ENCODE data around the gene CHRM1.

The CHRM1 gene

DNA sequence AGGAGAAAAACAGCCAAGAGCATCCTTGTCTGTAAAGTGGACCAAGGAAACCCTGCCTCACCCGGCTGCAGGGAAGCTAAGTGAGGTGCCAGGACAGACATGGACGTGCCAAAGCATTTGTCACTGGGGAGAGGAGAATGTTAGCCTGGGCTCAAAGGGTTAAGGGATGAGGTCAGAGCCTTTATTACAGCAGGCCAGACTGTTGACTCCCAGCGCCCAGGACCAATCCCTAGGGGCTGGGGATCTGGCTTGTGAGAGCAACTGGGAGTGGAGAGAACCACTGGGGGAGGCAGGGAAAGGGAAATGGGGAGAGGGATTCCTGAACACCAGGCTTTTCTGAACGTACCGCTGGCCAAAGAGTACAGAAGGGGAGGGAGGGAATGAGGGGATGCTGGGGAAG lies 2.6 kb downstream of the CHRM1 start:
- no peak overlapping the region for H3K4me3 ChIP-seq (ENCODE audit: low read depth, low read length)
- TF ChIP-seq, protein P1, sequence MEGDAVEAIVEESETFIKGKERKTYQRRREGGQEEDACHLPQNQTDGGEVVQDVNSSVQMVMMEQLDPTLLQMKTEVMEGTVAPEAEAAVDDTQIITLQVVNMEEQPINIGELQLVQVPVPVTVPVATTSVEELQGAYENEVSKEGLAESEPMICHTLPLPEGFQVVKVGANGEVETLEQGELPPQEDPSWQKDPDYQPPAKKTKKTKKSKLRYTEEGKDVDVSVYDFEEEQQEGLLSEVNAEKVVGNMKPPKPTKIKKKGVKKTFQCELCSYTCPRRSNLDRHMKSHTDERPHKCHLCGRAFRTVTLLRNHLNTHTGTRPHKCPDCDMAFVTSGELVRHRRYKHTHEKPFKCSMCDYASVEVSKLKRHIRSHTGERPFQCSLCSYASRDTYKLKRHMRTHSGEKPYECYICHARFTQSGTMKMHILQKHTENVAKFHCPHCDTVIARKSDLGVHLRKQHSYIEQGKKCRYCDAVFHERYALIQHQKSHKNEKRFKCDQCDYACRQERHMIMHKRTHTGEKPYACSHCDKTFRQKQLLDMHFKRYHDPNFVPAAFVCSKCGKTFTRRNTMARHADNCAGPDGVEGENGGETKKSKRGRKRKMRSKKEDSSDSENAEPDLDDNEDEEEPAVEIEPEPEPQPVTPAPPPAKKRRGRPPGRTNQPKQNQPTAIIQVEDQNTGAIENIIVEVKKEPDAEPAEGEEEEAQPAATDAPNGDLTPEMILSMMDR (IDR thresholded peaks at IDR 0.05; ENCODE audit: insufficient read depth, low read length, missing control alignments) = no peak
- DNase-seq (ENCODE audit: low read depth, low spot score) = no peak
- ChIA-PET CTCF (interaction anchor here (1.6 to 12.0 kb wide), 3 partner anchors 13 to 108 kb away, joined by 5 to 150 read pairs (median 5); no protein-coding TSS in a partner anchor), POLR2A (no interaction called here)

DNA sequence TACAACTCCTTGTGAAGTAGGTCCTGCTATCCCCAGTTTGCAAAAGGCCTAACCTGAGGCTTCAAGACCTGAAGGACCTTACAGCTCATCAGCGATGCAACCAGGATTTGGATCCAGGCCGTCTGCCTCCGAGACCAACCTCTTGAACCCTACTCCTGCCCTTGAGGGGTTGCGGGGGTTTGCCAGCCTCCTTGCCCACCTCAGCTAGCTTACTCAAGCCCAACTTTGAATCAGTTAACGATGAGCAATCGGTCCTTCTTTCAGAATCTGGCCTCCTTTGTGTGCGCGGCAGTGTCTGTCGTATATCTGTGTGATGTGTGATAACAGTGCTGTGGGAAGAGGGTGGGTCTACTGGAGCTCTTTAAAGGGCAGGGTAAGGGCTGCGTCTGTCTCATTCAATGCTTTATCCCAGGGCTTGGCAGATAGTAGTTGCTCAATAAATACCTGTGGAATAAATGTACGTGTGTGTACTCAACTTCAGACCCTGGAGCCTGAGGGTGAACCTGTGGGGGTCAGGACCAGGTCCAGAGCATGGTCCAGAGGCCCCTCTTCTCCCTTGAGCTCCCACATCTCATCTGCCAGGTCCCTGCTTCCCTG lies 3.2 kb downstream of the CHRM1 start:
- TF ChIP-seq, protein P1 (IDR thresholded peaks at IDR 0.05; ENCODE audit: insufficient read depth, low read length, missing control alignments) = no peak
- DNase-seq (ENCODE audit: low read depth, low spot score) = no peak
- H3K4me3 ChIP-seq (ENCODE audit: low read depth, low read length) = no peak overlapping the region
- ChIA-PET CTCF (interaction anchor here (1.6 to 12.0 kb wide), 3 partner anchors 12 to 108 kb away, joined by 5 to 150 read pairs (median 5); no protein-coding TSS in a partner anchor), POLR2A (no interaction called here)

DNA sequence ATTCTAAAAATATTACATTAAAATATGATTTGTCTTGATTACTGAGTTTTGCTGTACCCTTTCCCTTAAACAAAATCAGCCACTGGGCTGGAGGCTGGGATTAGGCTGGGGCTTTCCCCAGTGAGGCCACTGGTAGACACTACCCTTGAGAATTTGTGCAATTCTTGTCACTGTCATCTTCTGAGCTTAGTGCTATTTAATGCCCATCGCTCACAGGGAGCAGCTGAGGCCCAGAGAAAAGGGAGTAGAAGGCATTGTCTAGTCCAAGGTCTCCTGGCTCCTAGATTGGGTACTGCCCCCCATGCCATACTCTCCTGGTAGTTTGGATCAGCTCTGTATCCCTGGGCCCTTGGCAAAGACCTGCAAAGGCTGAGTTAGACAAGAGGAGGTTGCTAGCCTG lies 6.7 kb downstream of the CHRM1 start:
- H3K4me3 ChIP-seq (ENCODE audit: low read depth, low read length) = no peak overlapping the region
- TF ChIP-seq, protein P1 (IDR thresholded peaks at IDR 0.05; ENCODE audit: insufficient read depth, low read length, missing control alignments) = no peak
- ChIA-PET CTCF (interaction anchor here (1.0 to 12.0 kb wide), 3 partner anchors 8 to 109 kb away, joined by 3 to 150 read pairs (median 16); no protein-coding TSS in a partner anchor), POLR2A (no interaction called here)
- DNase-seq (ENCODE audit: low read depth, low spot score) = no peak

DNA sequence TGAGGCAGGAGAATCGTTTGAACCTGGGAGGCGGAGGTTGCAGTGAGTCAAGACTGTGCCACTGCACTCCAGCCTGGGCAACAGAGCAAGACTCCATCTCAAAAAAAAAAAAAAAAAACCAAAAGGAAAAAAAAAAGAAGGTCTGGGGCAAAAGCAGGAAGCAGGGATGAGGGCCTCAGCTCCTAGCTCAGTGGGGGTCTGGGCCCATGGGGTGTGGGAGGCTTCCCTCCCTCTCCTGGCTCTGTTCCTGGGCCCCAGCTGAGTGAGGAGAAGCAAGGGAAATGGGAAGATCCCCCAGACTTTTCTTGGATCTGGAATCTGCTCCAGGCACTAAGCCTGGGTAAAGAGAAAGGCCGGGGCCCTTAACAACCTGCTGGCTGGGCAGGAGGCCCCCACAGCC lies 8.9 kb downstream of the CHRM1 start:
- ChIA-PET POLR2A (no interaction called here), CTCF (interaction anchor here (0.7 to 12.4 kb wide), 3 partner anchors 11 to 109 kb away, joined by 3 to 669 read pairs (median 3); no protein-coding TSS in a partner anchor)
- H3K4me3 ChIP-seq (ENCODE audit: low read depth, low read length) = no peak overlapping the region
- TF ChIP-seq, protein P1 (IDR thresholded peaks at IDR 0.05; ENCODE audit: insufficient read depth, low read length, missing control alignments) = no peak
- no peak for DNase-seq (ENCODE audit: low read depth, low spot score)

DNA sequence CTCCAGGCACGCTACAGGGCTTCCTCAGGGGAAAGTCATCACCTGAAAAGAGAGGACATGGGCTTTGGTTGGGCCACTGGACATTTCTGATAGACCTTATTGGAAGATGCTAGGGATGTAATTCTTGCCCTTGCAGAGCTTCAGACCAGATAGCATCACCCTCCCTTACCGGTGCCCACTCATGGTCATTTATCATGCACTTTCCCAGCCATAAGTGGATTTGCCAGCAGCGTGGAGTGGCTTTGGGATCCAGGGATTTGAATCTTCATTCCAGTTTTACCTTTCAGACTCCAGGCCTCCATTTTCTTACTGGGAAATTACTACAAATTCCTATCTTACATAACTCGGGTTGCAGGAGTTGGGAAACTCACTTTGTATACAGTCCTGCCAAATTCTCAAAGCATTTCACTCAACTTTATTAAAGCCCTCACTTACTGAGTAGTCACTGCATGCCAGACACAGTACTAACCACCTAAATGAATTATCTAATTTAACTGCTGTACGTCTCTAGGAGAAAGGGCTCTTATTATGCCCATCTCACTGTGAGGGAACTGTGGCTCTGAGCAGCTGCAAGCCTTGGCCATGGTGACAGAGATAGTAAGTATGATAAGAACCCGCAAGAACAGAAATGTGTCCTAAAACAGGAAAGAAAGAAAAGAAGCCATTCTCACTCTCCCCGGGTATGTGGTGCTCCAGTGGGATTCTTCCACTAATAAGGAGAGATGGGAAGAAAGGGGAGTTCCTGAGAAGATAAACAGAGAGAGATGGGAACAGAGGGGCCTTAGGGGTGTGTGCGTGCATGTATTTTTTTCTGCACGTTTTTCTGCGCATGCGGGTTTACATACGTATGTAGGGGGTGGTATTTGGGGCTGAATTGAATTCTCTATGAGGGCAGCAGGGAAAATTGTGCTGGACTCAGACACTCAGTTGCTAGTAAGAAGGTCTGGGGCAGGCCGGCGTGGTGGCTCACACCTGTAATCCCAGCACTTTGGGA lies 9.7 kb downstream of the CHRM1 start:
- TF ChIP-seq, protein P1 (IDR thresholded peaks at IDR 0.05; ENCODE audit: insufficient read depth, low read length, missing control alignments) = no peak
- CTCF ChIA-PET = interaction anchor here (0.7 to 12.4 kb wide), 6 partner anchors 8 to 302 kb away, joined by 3 to 669 read pairs (median 77); partner anchors contain the start of gene CHRM1
- DNase-seq (ENCODE audit: low read depth, low spot score) = no peak
- H3K4me3 ChIP-seq (ENCODE audit: low read depth, low read length) = no peak overlapping the region
- POLR2A ChIA-PET = no interaction called here
